Breast epithelium (tissue), 4 donors: ENCODE results near the gene UBE3C. TPM values are rescaled to one million over a fixed set of nuclear protein-coding genes. Genes with fewer than 3 reads are reported as not detected.

Experiments used
- DNase-seq, 2 donors: peaks; one replicate each; pipeline ENCODE4 v3.0.0-alpha.2; 2019; ENCODE audit warnings: low spot score in 2 of 2
- H3K27ac ChIP-seq, 2 donors: fragments of 200-600 bp; sonication (generic) in 1 of 2; one replicate each; pipeline ENCODE4 v1.5.1; 2016 to 2019; ENCODE audit warnings: mild to moderate bottlenecking in 1 of 2
- H3K27me3 ChIP-seq, 2 donors: fragments of 200-600 bp; sonication (generic) in 1 of 2; one replicate each; pipeline versions ENCODE4 v1.5.1 to v1.6.0; 2017 to 2019; ENCODE audit warnings: control low read depth in 1 of 2, mild to moderate bottlenecking in 1 of 2
- H3K36me3 ChIP-seq: fragments of 200-600 bp; one replicate; pipeline ENCODE4 v1.5.1; 2019
- H3K4me1 ChIP-seq, 2 donors: fragments of 200-600 bp; sonication (generic); one replicate each; pipeline ENCODE4 v1.5.1; 2016 to 2019; ENCODE audit warnings: control low read depth in 1 of 2
- H3K4me3 ChIP-seq, 3 donors: fragments of 200-600 bp; sonication (generic); 1 replicate in 2 of 3; 2 replicates in 1 of 3; pipeline ENCODE4 v1.5.1; 2016 to 2019; ENCODE audit warnings: mild to moderate bottlenecking in 3 of 3, moderate library complexity in 2 of 3
- H3K9me3 ChIP-seq, 2 donors: fragments of 200-600 bp; sonication (generic) in 1 of 2; one replicate each; pipeline ENCODE4 v1.5.1; 2016 to 2019; ENCODE audit warnings: control low read depth in 1 of 2
- POLR2A ChIP-seq: fragments of 450-650 bp; IDR thresholded peaks from one replicate; pipeline ENCODE4 v1.6.1; 2016; ENCODE audit warnings: antibody characterized with exemption, mild to moderate bottlenecking, moderate library complexity
- POLR2AphosphoS5 ChIP-seq, 3 donors: sonication (generic); formaldehyde crosslinking; IDR thresholded peaks; one replicate each; pipeline ENCODE4 v1.6.1; 2017; ENCODE audit warnings: antibody characterized with exemption in 3 of 3
- intact Hi-C: fragments of 100-400 bp; cut with DNase I; formaldehyde crosslinking; loops from one replicate; pipeline ENCODE4 v1.15.1; 2023; ENCODE audit warnings: low total_unique reads
- total RNA-seq, 3 donors: library from RNA; depleted of rRNA; stranded (reverse); fragments of >200 nt; gene quantifications; one replicate each; pipeline ENCODE4 v1.1.0, GENCODE V29; 2016
- TF ChIP-seq, protein P1 (sequence below), 3 donors: fragments of 450-650 bp; IDR thresholded peaks; one replicate each; pipeline ENCODE4 v1.5.1; 2016 to 2017; ENCODE audit warnings: antibody characterized with exemption in 3 of 3, mild to moderate bottlenecking in 3 of 3, moderate library complexity in 3 of 3

Gene UBE3C
- total RNA-seq, 3 donors from 2014 or later: 63.0 to 96.4 (median 87.4) TPM

DNA sequence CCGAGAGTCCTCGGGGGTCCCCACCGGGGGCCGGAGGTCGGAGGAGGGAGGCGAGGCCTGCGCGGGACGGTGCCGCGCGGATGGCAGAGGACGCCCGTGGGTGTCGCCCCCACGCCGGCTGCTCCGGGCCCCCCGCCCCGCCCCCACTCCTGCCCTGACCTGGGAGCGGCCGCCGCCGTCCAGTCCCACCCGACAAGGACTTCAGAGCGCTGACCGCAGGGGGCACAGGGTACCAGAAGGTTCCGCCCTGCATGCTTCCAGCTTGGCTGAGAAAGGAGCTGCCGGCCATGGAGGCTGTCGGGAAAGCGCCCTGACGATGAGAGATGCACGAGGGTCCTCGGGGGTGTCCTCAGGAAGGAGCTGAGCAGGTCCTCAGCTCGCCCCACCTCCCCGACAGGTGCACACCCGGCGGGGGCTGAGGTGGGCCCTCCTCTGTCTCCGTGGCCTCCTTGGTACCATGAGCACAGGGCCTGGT, 141.1 kb downstream of the UBE3C start:
- Histone ChIP-seq H3K9me3 (peaks cover 7 to 12% of the 10 kb centered on the region in 2 donors), H3K27me3 (no peaks in the 10 kb centered on the region), H3K4me3 (peak overlapping the region; percentile 55 to 86 (median 64)), H3K27ac (peak overlapping the region; percentile 63 to 79), H3K36me3 (no peaks in the 10 kb centered on the region), H3K4me1 (no peaks in the 10 kb centered on the region)
- intact Hi-C loops: no loop called here
- TF ChIP-seq POLR2AphosphoS5 (IDR thresholded peaks at IDR 0.05) (no peak), POLR2A (no peak)
- TF ChIP-seq, protein P1, sequence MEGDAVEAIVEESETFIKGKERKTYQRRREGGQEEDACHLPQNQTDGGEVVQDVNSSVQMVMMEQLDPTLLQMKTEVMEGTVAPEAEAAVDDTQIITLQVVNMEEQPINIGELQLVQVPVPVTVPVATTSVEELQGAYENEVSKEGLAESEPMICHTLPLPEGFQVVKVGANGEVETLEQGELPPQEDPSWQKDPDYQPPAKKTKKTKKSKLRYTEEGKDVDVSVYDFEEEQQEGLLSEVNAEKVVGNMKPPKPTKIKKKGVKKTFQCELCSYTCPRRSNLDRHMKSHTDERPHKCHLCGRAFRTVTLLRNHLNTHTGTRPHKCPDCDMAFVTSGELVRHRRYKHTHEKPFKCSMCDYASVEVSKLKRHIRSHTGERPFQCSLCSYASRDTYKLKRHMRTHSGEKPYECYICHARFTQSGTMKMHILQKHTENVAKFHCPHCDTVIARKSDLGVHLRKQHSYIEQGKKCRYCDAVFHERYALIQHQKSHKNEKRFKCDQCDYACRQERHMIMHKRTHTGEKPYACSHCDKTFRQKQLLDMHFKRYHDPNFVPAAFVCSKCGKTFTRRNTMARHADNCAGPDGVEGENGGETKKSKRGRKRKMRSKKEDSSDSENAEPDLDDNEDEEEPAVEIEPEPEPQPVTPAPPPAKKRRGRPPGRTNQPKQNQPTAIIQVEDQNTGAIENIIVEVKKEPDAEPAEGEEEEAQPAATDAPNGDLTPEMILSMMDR (IDR thresholded peaks at IDR 0.05): no peak
- DNase-seq: no peak

DNA sequence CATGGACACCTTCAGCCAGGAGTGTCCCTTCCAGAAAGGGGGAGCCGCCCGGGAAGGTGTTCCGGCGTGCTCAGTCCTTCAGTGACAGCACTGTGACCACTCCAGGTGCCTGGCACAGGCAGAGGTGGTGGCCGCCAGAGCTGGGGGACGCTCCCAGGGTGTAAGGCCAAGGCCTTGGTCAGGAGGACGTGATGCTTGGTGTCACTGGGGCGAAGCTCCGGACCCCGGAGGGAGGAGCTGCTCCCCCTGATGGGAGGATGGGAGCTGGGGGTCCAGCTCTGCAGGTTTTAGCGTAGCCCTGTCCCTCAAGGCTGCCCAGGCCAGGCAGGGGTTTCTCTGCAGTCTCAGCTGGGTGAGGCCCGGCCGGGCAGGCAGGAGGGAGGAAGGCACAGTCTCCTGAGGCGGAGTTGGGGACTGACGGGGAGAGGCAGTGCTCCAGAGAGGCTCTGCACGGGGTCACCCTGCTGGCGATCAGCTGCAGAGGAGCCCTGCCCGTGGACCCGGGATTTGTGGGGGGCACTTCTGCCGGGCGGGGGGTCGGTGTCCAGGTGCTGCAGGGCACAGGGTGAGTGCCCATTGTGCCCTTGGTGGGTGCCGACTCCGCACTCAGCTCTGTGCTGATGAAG, 141.6 kb downstream of the UBE3C start:
- intact Hi-C loops: no loop called here
- TF ChIP-seq POLR2AphosphoS5 (IDR thresholded peaks at IDR 0.05) (no peak), POLR2A (no peak)
- TF ChIP-seq, protein P1 (IDR thresholded peaks at IDR 0.05): no peak
- H3K4me1 ChIP-seq: no peaks in the 10 kb centered on the region
- no peak overlapping the region for H3K27ac ChIP-seq
- peak overlapping the region; percentile 55 to 86 (median 64) for H3K4me3 ChIP-seq
- no peaks in the 10 kb centered on the region for H3K36me3 ChIP-seq
- DNase-seq: no peak
- H3K27me3 ChIP-seq: no peaks in the 10 kb centered on the region
- peaks cover 7 to 15% of the 10 kb centered on the region in 2 donors for H3K9me3 ChIP-seq

DNA sequence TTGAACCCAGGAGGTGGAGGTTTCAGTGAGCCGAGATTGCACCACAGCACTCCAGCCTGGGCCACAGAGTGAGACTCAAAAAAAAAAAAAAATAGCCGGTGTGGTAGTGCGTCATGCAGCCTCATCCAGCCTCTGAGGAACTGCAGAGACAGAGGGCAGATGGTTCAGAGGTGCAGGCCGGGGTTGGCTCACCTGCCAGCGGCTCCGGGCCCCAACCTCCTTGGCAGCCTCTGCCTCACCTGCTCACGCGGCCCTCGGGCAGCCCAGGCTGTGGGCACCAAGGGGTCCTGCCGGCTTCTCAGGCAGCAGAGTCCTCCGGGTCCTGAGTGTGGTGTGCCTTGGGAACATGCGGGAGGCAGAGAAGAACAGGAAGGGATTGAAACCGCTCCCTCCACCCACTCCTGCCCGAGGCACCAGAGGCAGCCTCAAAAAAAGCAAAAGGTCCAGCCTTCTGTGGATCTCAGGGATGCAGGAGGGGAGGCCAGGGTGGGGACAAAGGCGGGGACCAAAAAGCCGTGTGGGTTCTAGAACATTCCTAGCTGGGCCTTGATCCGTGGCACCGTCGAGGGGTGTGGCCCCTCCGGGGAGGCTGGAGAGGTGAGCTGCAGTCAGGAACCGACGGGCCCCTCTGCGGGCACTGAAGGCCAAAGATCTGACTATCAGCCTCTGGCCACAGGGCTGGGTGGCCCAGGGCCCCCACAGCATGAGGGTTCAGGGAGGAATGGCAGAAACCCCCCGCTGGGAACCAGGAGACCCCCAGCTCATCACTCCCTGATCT, 142.7 kb downstream of the UBE3C start:
- Histone ChIP-seq H3K27ac (peak overlapping the region in 1 of 2 donors; percentile 14), H3K27me3 (no peaks in the 10 kb centered on the region), H3K4me1 (no peaks in the 10 kb centered on the region), H3K4me3 (no peak overlapping the region), H3K36me3 (no peaks in the 10 kb centered on the region), H3K9me3 (peaks cover 7 to 15% of the 10 kb centered on the region in 2 donors)
- TF ChIP-seq POLR2A: no peak
- DNase-seq: no peak
- intact Hi-C loops: no loop called here

- TF ChIP-seq, protein P1 (IDR thresholded peaks at IDR 0.05): no peak
- TF ChIP-seq POLR2A (no peak), POLR2AphosphoS5 (IDR thresholded peaks at IDR 0.05) (no peak)
- Histone ChIP-seq H3K4me3 (no peak overlapping the region), H3K4me1 (no peaks in the 10 kb centered on the region), H3K27me3 (no peaks in the 10 kb centered on the region), H3K36me3 (no peaks in the 10 kb centered on the region), H3K27ac (peak overlapping the region in 1 of 2 donors; percentile 14), H3K9me3 (peaks cover 7 to 15% of the 10 kb centered on the region in 2 donors)
- intact Hi-C loops: loop anchor here (2.0 kb wide), 1 partner anchor 41 kb away; no protein-coding TSS in a partner anchor
- DNase-seq: no peak
Observed at GRCh38 chr7:157282141-157282801, 143.5 kb downstream of the UBE3C start.

DNA sequence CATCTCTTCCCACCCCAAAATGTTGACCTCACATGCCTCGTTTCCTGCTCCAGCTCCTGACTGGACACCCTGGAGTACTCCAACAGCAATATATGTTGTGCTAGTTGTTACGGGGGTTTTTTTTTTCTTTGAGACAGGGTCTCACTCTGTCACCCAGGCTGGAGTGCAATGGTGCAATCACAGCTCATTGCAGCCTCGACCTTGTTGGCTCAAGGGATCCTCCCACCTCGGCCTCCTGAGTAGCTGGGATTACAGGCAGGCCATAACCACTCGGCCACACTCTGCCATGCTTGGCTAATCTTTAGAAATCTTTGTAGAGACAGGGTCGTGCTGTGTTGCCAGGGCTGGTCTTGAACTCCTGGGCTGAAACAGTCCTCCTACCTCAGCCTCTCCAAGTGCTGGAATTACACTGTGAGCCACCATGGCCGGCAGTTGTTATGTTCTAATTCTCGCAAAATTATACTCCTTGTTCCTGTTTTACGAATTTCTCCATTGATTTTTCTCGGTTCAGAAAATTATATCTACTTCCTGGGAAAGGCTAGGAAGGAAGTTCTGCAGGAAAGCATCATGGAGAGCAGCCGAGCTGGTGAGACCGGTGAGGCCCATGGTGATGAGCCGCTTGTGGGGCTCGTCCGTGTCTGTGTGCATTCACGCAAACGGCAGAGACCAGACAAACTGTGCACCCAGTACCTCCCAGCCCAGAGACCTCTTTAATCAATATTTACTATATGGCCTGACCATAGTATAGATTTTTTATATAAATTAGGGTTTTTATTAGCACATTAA, 145.7 kb downstream of the UBE3C start:
- no peak for DNase-seq
- no peaks in the 10 kb centered on the region for H3K4me1 ChIP-seq
- no peak overlapping the region for H3K27ac ChIP-seq
- no peaks in the 10 kb centered on the region for H3K36me3 ChIP-seq
- TF ChIP-seq, protein P1 (IDR thresholded peaks at IDR 0.05): no peak
- no peak for TF ChIP-seq POLR2AphosphoS5 (IDR thresholded peaks at IDR 0.05)
- TF ChIP-seq POLR2A: no peak
- intact Hi-C loops: no loop called here
- H3K4me3 ChIP-seq: no peak overlapping the region
- H3K9me3 ChIP-seq: peaks cover 7 to 15% of the 10 kb centered on the region in 2 donors
- H3K27me3 ChIP-seq: no peaks in the 10 kb centered on the region
